ENCODE measurements around the gene CCIN.
"Not testable (repeated sequence)": the region's sequence is repeated elsewhere in the genome, so short reads cannot be mapped to it uniquely, and the experiment has no call there.

The CCIN gene

DNA sequence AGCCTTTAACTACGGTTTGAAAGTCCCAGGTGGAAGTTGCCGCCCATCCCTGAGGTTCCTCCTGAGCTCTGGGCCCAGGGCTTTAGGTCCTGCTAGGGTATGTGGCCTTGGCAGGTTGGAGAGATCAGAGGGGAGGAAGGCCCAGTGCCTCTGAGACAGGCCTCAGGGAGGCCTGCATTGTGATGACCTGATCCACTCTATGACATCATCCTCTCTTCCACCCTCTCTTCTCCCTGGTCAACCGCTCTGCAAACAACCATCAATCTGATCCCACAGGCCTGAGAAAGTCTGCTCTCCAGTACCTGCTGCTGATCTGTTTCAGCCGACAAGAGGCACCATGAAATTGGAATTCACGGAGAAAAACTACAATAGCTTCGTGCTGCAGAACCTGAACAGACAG is at the start of gene CCIN:
Gene CCIN (plus strand): TSS at position 223 of the 400 bp plus-strand sequence. CDS start 115 bp downstream, at position 338.
- DNase-seq = no peak

DNA sequence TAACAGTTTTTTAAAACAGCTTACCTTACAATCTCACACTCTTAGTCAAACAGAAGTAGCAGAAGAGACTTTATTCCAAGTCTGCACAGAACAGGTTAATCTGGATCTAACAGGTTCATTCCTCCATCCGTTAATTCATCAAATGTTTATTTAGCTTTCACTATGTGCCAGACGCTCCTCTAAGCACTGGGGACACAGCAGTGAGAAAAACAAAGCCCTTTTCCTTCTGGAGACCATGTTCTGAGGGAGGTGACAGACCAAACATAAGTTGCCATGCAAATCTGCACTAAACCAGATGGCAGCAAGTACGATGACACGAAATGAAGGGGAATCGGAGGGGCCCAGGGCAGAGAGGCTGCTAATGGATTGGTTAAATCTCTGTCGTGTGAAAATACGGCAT is 49.7 kb upstream of the CCIN start:
- DNase-seq = no peak

DNA sequence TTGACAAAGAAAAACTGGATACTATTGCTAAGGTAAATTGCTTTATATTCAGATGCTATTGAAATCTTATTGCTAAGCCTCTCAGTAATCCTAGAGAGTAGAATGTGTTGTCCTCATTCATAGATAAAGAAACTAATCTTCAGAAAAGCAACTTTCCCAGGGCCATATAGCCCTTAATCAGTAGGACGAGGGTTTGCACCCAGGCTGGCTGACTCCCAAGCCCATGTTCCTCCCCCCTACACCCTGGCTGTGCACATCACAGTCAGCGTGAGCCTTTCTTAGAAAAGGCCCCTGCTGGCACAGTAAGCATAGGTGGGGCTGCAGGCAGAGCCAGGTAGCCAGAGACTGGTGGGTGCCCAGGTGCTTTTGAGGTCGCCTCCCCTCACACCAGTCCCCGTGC is 48.5 kb upstream of the CCIN start:
- DNase-seq = no peak

DNA sequence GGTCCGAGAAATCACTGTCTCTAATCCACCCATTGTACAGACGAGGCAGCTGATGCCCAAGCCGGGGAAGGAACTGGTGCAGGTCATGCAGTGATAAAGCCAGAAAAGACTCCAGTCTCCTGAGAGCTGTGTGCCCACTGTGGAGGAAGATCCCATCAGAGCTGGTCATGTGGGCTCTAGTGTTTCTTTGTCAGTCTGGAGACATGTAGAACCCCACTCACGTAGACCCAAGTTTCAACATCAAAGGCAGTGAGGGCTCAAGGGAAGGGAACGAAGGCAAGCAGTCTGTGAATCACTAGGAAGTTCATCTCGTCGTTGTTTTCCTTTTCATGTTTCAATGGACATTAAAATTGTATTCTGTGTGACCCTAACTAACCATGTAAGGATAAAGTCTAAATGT is 47.2 kb upstream of the CCIN start:
- DNase-seq = no peak

DNA sequence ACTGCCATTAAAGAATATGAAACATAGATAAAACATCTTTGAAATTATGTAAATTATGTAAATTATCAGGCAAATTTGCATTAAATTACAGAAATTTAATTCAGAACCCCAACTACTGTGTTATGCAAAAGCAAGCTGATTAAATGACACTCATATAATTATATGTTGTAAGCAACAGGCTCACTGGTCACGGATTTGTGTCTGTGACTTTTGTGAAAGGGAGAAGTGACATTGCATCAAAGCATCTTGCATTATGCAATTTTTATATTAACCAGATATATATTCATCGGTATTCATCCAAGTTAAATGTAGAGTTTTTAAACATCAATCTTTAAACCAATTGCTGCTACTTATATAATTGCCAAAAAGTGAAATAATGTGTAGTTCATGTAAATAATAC is 45.7 kb upstream of the CCIN start:
- DNase-seq = no peak

DNA sequence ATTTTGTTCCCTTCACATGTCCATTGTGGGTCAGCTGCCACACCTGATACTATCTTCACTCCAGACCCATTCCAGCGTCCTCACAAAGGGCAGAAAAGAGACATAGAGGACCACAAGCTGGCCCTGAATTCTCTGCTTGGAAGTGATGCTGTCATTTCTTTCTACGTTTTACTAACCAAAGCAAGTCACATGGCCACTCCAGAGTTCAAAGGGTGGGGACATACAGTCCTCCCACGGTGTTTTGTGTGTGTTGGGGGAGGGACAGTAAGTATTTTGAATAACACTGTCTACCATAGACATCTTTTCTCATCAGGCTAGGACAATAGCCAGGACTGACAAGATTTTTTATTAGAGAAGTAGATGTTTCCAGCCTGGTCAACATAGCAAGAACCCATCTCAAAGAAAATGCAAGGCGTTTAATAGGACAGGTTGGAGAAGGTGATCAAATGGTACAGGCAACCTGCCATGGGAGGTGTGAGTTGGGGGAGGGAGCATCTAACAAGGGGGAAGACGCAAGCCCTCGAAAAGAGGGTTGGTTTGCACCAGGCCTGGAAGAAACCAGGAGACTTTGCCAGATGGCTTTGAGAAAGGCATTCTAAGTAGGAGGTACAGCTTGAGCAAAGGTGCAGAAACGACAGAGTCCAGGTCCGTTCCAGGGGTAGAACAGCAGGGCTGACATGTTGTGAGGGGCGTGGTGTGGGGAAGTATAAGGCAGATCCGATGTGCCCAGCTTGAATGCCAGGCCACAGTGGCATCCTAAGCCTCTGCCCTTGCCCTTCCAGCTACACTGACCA is 43.9 kb upstream of the CCIN start:
- DNase-seq = no peak

DNA sequence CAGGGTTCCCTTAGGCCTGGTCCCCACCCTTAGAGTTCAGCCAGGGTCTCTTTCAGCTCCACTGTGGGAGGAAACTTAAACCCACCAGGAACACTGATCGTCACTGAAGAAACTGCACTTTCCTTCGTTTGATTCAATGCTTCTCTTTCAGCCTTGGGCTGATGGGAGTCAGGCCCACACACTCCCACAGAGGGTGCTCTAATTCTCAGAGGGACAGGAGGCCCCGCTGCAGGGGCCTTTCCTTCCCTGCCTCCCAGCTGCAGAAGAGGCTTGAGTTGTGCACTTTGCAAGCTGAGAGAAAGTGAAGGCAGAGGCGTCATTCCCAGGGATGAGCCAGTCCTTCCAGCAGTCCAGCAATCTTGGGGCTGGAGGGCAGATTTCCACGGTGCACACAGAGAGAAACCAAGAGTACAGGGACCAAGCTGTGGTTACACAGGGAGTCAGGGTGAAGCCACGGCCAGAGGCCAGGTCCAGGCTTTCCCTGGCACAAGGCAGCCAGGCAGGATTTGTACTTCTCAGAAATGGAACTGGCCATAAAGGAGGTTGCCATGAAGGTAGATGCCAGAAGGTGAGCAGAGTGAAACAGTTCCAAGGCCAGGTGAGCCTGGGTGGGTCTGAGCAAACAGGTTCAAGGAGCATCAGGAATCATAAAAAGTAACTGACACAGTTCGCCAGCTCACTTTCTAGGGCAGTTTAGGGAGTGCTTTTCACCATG is 43.0 kb upstream of the CCIN start:
- DNase-seq = no peak

DNA sequence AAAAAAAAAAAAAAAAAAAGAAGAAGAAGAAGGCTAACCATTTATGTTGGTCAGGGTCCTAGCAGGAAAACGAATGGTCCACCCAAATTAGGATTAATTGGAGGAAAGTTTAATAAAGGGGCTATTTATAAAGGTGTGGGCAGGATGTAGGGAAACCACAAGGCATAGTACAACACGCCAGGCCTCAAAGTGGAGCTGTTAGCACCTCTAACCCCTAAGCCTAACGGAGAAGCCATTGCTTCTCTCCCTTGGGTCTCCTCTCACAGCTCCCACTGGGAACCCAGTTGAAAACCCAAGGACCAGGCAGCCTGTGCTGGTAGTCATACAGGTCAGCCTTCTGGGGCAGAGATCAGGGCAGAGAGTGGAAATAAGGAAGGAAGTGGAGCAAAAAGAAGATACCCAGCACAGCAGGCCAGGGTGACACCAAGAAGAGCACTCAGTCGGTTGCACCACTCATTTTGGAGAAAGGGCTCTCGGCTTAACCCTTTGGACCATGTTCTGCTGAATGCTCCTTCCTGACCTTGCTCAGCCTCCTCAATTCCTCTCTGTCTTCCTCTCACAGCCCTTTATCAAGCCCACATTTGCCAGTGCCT is 41.4 kb upstream of the CCIN start:
- no peak for DNase-seq

DNA sequence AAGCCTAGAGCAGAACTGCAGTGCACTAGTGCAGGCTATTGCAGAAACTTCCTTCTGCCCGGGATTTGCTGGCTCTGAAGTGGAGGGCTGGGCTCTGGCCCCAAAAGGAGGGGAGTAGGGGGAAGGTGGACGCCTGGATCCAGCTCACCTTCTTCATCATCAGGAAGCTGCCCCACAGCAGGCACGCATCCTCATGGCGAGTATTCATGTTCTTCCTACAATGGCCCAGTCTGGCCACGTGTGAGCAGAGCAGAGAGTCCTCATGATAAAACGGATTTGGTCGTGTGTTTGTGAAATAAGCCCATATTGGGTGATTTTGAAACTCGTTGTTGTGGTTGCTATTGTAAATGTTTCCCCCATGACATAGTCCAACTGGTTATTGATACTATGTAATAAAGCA is 40.8 kb upstream of the CCIN start:
- DNase-seq = no peak

DNA sequence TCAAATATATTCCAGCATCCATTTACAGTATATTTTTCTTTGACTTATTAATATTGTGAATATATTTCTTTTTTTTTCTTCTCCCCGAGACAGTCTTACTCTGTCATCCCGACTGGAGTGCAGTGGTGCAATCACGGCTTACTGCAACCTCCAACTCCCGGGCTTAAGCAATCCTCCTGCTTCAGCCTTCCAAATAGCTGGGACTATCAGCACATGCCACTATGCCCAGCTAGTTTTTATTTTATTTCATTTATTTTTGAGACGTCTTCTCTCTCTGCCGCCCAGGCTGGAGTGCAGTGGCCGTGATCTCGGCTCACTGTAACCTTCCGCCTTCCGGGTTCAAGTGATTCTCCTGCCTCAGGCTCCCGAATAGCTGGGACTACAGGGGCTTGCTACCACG is 40.0 kb upstream of the CCIN start:
- DNase-seq = no peak

DNA sequence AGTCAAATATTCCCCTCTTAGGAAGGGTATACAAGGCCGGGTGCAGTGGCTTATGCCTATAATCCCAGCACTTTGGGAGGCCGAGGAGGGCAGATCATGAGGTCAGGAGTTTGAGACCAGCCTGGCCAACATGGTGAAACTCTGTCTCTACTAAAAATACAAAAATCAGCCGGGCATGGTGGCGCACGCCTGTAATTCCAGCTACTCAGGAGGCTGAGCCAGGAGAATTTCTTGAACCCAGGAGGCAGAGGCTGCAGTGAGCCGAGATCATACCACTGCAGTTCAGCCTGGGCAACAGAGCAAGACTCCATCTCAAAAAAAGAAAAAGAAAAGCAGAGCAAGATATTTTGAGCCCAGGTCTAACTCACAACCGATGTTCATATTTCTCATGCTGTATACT is 37.5 kb upstream of the CCIN start:
- DNase-seq = not testable (repeated sequence)

DNA sequence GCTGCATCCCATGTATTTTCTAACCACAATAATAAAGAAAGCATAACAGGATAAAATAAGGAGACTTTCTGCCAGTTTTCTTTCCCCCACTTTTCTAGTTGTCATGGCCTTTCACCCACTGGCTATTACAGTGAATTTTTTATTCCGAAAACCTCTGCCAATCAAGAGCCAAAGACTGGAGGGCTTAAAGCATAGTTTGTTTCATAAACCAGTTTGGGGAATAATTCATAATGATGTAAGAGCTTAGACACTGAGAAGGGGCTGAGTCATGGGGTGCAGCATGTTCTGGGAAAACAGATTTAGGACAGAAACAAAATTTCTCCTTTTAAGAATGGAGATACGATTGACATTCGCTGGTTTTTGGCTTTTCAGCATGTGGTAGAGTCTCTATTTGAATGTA is 37.1 kb upstream of the CCIN start:
- DNase-seq = peak; percentile 61

DNA sequence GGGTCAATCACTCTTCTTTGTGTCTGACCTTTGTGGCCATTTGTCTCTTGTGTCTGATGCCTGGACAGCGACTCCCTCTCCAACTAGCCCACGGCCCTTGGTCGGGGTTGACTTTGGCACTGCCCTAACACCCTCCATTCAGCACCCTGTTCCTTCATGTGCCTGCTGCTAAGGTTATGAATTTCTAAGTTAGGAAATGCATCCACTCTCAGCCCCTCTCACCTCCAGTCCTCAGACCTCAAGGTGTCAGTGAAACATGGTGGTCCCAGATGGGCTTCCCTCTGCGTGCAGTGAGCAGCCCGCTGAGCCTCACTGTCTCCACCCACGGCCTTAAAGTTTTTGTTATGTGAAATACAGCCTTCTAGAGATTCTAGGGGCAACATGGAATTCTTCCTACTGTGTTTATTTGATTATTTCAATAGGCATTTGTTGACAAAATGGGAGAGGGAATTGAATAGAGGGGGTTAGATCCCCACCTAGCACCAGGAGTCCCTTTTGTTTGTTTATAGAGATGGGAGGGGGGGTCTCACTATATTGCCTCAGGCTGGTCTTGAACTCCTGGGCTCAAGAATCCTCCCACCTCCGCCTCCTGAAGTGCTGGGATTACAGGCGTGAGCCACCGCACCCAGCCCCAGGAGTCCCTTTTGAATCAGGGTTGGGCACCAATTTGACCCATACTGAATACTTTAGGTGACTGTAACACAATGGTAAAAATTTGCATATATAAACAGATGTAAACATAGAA is 34.3 kb upstream of the CCIN start:
- DNase-seq = no peak

DNA sequence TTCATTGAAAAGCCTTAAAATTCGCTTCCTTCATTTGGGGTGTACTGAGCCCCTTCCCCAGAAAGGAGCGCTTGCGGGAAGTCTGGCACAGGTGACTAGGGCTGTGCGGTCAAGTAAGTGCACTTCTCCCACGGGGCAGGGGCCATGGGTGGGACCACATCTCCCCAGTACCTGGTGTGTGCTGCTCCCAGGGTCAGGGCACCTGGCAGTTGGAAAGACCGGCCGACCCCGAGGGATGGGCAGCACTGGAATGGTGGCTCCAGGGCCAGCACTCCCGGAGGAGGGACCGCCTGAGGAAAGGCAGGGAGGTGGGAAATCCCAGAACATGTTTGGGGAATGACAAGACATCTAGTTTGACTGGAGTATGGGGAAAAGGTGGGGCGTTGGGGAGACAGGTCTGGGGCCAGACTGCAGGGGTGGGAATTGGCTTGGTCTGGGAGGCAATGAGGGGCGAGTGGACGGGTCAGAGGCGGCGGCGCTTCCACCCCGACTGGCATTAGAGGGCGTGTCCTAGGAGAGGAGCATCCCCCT is 33.4 kb upstream of the CCIN start:
- no peak for DNase-seq

DNA sequence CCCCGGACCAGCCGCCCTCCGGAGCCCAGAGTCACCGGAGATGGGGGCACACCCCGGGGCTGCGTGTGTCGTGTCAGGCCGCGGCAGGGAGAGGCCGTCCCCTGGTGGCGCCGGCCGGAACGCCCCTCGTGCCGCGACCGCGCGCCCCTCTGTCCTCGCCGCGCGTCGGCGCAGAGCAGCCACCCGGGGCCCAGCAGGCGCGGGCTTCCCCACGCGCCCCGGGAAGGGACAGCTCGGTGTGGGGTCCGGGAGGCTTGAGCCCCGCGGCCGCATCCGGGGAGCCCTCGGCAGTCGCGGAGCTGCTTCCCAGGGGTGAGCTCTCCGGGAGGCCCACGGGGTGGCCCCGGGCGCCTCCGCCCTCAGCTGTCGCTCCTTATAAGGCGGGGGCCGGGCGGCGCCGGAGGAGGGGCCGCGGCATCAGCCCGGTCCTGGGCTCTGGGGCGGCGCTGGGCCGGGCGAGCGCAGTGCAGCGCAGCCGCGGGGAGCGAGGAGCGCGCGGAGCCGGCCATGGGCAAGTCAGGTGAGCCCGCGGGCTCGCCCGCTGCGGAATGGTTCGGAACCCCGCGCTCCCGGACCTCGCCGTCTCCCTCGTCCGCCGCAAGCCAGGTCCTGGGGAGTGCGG is 32.8 kb upstream of the CCIN start, which contains the start of gene GLIPR2:
Gene GLIPR2 (plus strand): TSS at position 462 of the 622 bp plus-strand sequence. CDS start 46 bp downstream, at position 508.
- DNase-seq = peak; percentile 78

DNA sequence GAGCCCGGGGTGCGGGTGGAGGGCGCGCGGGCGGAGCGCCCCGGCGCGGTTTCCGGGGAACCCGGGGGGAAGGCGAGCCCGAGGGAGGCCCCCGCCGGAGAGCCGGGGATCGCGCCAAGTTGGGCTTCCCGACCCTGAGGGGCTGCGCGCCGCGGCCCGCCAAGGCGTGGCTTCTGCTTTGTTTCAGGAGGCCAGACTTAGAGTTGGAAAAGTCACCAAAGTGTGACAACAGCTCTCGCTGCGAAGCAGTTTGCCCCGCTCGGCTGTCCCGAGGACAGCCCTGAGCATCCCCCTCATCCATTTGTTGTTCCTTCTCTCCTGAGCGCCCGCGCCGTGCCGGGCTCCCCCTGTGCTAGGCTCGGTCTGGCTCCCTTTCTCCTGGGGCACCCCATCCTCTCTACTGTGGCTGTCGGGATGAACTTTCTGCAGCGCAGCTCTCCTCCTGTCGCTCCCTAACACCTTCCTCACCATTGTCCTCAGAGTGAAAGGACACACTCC is 32.2 kb upstream of the CCIN start:
- no peak for DNase-seq

DNA sequence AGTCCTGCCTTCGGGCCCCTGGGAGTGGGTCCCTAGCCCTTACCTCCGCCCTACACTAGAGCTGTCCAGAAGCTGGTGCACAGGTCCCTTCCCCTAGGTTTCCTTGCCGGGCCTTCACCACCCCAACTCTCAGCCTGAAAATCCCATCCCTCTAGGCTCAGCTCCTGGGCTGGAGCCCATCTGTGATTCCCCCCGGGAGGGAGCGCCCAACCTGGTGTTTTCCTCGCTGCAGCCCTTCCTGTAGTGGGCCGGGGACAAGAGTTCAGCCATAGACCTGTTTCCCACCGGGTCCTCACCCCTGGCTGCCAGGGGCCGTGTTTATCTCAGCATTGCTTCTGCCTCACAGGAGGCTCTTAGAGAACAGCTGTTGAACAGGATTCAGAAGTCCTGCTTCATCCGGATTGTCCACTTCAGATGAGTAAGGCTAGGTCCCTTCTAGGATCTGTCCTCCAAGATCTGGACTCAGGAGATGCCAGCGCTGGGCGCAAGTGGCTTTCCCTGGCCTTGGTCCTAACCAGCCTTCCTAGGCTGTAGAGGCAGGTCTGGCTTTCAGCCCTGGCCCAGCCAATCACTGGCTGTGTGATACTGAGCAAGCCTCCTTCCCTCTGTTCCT is 31.7 kb upstream of the CCIN start:
- peak; percentile 29 for DNase-seq

DNA sequence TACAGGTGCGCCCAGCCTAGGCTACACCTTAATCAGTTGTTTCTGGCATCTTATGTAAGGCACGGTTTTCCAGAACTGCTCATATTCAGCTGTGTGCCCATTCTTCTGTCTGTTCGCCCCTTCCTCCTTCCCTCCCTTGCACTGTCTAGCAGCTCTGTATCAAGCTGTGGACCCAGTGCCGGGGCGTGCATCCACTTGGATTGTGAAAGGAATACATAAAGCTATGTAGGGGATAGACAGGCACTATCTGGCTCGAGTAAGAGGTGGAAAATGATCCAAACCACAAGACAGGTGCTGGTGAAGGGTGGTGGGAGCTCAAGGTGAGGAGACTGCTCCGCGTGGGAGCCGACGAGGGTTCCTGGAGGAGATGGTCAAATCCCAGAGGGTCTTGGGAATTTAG is 30.7 kb upstream of the CCIN start:
- DNase-seq = no peak

DNA sequence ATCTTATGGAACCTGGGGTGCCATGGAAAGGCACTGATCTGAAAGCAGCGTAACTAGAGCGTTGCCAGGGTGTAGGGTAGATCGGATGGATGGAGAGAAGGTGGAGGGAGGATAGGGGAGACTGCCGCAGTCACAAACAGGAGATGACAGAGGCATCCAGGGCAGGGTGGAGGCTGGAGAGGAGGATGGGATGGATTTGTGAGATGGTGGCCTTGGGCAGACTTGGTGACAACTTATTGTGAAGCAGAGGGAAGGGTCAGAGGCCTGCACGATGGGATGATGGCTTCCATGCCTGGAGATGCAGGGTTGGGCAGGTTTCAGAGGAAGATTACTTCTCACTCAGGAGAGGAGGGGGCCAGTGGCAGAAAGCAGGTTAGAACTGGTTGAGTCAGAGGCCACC is 30.3 kb upstream of the CCIN start:
- DNase-seq = no peak

DNA sequence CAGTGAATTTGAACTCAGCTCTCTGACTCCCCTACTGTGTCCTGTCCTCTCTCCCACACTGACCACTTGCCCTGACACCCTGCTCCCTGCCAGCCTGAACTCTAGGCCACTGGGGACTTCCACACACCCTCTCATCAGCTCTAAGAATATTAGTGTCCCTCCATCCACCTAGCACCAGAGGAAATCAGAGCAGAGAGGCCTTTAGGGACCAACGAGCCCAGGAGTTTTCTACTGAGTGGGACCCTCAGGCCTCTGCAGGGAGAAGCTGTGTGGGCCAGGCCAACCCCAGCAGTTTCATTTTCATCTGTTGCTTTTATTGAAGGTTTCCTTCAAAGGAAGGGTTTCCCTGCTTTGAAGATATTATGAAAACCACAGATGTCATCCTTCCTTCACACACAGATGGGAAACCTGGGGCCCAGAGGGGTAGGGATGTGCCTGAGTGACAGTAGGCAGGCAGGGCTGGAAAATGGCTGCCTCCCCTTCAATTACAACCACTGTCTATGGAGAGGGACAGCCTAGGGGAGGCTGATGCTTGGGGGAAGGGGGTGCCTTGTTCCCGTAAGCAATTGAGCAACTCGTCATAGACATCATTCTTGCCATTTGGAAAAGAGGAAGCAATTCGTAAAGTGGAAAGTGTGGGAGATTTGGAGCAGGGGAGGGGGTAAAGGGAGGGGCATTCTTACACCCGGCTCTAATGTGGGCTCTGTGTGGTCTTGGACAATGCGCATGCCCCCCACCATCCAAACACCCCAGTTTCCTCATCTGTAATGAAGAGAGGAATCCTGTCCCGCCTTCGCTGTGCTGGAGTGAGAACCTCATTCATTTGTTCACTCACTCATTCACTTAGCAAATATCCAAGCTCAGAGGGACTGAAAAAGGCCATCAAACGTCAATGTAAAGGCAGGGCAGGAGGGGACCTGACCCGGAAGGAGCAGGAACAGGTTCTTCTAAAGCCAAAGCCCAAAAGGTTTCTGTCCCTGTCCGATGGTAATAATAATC is 28.8 kb upstream of the CCIN start:
- peak; percentile 47 for DNase-seq

DNA sequence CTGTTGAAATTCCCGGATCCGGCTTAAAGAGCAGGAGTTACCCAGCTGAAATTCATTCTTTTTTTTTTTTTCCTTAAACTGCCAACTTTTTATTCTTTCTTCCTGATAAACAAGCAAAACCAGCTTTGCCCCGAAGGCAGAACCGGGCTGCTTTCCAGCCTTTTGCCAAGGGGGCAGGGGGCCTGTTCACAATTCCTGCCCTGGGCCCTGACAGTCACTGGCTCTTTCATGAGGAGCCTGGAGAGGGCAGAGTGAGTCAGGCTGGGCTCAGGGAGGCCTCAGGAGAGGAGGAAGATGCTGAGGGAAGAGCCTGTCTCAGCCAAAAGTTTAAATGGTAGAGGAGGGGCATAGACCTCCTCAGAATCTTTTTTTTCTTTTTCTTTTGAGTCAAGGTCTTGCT is 27.9 kb upstream of the CCIN start:
- DNase-seq = peak; percentile 58

Data from fibroblast of skin of right quadriceps (primary cell).